Endodermal cell (in vitro differentiated cells): ENCODE measurements around the gene PSMG3. TPM values are rescaled to one million over a fixed set of nuclear protein-coding genes. Genes with fewer than 3 reads are reported as not detected.

Source experiments
- DNase-seq: peaks from one replicate; pipeline ENCODE4 v3.0.0-alpha.2; 2017
- H3K27ac ChIP-seq: 2 replicates; pipeline ENCODE4 v1.5.1; 2013; ENCODE audit warnings: mild to moderate bottlenecking, low read depth, low read length, moderate library complexity
- H3K27me3 ChIP-seq: 2 replicates; pipeline ENCODE4 v1.6.1; 2013; ENCODE audit warnings: mild to moderate bottlenecking, low read length, moderate library complexity; ENCODE audit not compliant: insufficient read depth, control insufficient read depth, poor library complexity, severe bottlenecking
- H3K36me3 ChIP-seq: 2 replicates; pipeline ENCODE4 v1.7.0; 2013; ENCODE audit warnings: mild to moderate bottlenecking, low read length, moderate library complexity; ENCODE audit not compliant: control insufficient read depth, insufficient read depth
- H3K4me1 ChIP-seq: one replicate; pipeline ENCODE4 v1.7.0; 2013; ENCODE audit warnings: low read length; ENCODE audit not compliant: control insufficient read depth, insufficient read depth
- H3K4me3 ChIP-seq: 2 replicates; pipeline ENCODE4 v1.5.1; 2013; ENCODE audit warnings: mild to moderate bottlenecking, low read length, moderate library complexity
- H3K9ac ChIP-seq: 2 replicates; pipeline ENCODE4 v1.6.1; 2013; ENCODE audit warnings: mild to moderate bottlenecking, low read length, moderate library complexity; ENCODE audit not compliant: poor library complexity, severe bottlenecking; ENCODE audit errors: extremely low read depth
- H3K9me3 ChIP-seq: 2 replicates; pipeline ENCODE4 v1.6.1; 2013; ENCODE audit warnings: mild to moderate bottlenecking, low read length, moderate library complexity; ENCODE audit not compliant: control insufficient read depth
- H3K27ac Mint-ChIP-seq: 2 replicates; pipeline ENCODE4 v1.8.0; 2020; ENCODE audit warnings: mixed read lengths
- H3K27me3 Mint-ChIP-seq: 2 replicates; pipeline ENCODE4 v1.8.0; 2021; ENCODE audit warnings: mild to moderate bottlenecking, mixed read lengths; ENCODE audit not compliant: insufficient read depth
- H3K36me3 Mint-ChIP-seq: 2 replicates; pipeline ENCODE4 v1.8.0; 2020; ENCODE audit warnings: low read depth, mixed read lengths
- H3K4me1 Mint-ChIP-seq: 2 replicates; pipeline ENCODE4 v1.8.0; 2020; ENCODE audit warnings: mixed read lengths
- H3K4me3 Mint-ChIP-seq: 2 replicates; pipeline ENCODE4 v1.8.0; 2020; ENCODE audit warnings: mild to moderate bottlenecking, moderate library complexity, mixed read lengths
- H3K9me3 Mint-ChIP-seq: 2 replicates; pipeline ENCODE4 v1.8.0; 2020; ENCODE audit warnings: mild to moderate bottlenecking, mixed read lengths
- WGBS, 2 experiments: methylation state at CpG; one replicate each; pipeline versions ENCODE4 v1.1.5 to v1.1.7; 2013; ENCODE audit warnings: missing lambda C conversion rate in 2 of 2, mixed read lengths in 1 of 2; ENCODE audit not compliant: insufficient coverage in 1 of 2, insufficient read length in 1 of 2; 5-methylcytosine and 5-hydroxymethylcytosine counted together
- total RNA-seq, 2 donors: library from RNA; stranded (reverse); fragmentation: NEBNext Ultra II Directional in 1 of 2; extraction: Animal tissue kit (Norgen Biotek cat#: 25700) in 1 of 2; gene quantifications; 2 replicates in 1 of 2; 3 replicates in 1 of 2; pipeline ENCODE4 v1.2.1, GENCODE V29; 2021
- TF ChIP-seq, protein P1 (sequence below): fragments of 200-600 bp; sonication (generic); conservative IDR thresholded peaks from 2 replicates; pipeline ENCODE4 v1.5.0; 2021; ENCODE audit warnings: antibody characterized with exemption, mild to moderate bottlenecking

The PSMG3 gene
- total RNA-seq, 2 donors from 2014 or later: 30.1 to 44.3 TPM

DNA sequence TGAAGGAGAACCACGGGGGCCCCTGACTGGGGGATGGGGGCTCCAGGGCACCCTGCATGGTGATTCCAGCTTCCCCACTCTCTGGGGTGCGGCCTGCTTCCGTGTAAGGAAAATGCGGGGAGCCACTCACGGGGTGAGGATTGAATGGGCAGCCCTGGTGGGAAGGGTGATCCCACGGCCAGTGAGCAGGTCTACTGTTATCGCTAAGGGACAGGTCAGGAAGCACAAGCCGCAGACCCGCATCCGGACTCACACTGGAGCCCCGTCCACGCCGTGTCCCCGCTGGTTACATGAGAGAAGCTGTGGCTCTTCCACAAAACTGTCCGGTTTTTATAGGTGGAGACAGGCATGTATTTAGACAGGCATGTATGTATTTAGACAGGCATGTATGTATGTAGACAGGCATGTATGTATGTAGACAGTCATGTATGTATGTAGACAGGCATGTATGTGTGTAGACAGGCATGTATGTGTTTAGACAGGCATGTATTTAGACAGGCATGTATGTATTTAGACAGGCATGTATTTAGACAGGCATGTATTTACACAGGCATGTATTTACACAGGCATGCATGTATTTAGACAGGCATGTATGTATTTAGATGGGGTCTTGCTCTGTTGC, 5.7 kb downstream of the PSMG3 start:
- TF ChIP-seq, protein P1, sequence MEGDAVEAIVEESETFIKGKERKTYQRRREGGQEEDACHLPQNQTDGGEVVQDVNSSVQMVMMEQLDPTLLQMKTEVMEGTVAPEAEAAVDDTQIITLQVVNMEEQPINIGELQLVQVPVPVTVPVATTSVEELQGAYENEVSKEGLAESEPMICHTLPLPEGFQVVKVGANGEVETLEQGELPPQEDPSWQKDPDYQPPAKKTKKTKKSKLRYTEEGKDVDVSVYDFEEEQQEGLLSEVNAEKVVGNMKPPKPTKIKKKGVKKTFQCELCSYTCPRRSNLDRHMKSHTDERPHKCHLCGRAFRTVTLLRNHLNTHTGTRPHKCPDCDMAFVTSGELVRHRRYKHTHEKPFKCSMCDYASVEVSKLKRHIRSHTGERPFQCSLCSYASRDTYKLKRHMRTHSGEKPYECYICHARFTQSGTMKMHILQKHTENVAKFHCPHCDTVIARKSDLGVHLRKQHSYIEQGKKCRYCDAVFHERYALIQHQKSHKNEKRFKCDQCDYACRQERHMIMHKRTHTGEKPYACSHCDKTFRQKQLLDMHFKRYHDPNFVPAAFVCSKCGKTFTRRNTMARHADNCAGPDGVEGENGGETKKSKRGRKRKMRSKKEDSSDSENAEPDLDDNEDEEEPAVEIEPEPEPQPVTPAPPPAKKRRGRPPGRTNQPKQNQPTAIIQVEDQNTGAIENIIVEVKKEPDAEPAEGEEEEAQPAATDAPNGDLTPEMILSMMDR: no peak

DNA sequence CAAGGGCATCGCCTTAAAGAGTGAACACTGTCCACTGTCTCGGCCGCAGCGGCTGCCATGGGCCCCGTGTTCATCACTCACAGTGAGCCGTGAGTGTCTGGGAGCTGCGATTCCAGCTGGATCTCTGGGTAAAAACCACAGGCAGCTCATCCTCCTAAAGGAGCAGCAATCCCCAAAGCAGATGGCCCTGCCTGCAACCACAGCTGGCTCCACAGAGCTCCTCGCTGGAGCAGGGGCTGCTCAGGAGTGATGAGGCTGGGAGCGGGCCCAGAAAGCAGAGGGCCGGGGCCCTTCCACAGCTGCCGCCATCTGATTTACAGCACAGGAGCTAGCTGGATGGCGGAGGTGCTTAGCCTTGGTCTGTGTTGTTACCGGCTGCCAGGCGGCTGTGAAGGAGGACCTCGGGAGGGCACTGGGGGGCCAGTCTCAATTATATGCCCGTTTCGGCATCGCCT, 7.2 kb downstream of the PSMG3 start:
- DNase-seq: no peak
- Histone ChIP-seq H3K27me3 (no peaks in the 10 kb centered on the region), H3K9ac (no peak overlapping the region), H3K4me3 (no peak overlapping the region), H3K4me1 (no peaks in the 10 kb centered on the region), H3K27ac (peak overlapping the region; percentile 53), H3K9me3 (no peaks in the 10 kb centered on the region), H3K36me3 (no peaks in the 10 kb centered on the region)
- Mint-ChIP-seq H3K4me3 (no peak overlapping the region), H3K4me1 (peaks cover 4% of the 10 kb centered on the region), H3K27me3 (no peaks in the 10 kb centered on the region), H3K36me3 (peaks cover 16% of the 10 kb centered on the region), H3K27ac (no peak overlapping the region), H3K9me3 (no peaks in the 10 kb centered on the region)
- TF ChIP-seq, protein P1: no peak
- WGBS, 2 experiments: 86 to 88% methylated on average over 17 to 18 of the region's 18 CpGs

More for the DNA sequence above, 5.7 kb downstream of the PSMG3 start:
- Mint-ChIP-seq H3K27ac (no peak overlapping the region), H3K4me3 (no peak overlapping the region), H3K4me1 (peaks cover 12% of the 10 kb centered on the region), H3K27me3 (no peaks in the 10 kb centered on the region), H3K36me3 (peaks cover 21% of the 10 kb centered on the region), H3K9me3 (no peaks in the 10 kb centered on the region)
- Histone ChIP-seq H3K27me3 (no peaks in the 10 kb centered on the region), H3K9ac (no peak overlapping the region), H3K9me3 (no peaks in the 10 kb centered on the region), H3K36me3 (no peaks in the 10 kb centered on the region), H3K4me1 (no peaks in the 10 kb centered on the region), H3K4me3 (no peak overlapping the region), H3K27ac (no peak overlapping the region)
- no peak for DNase-seq
- WGBS, 2 experiments: 95 to 96% methylated on average over 15 of the region's 15 CpGs

DNA sequence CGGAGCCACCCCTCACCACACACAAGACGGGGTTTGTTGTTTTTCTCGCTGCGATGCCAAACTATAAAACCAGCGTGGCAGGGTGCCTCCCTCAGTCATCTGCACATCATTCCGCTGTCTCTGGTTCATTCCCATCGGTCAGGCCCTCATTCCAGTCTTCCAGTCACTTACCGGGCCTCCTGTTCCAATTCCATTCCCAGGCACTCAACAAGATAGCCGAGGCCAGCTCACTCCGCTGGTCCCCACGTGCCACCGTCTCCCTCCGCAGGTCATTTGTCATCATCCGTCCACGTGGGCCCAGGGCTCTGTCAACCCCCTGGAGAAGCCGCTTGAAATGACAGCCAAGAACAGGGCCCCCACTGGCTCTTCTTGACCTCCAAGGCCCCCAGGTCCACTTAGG, 7.7 kb downstream of the PSMG3 start:
- no peak for DNase-seq
- Histone ChIP-seq H3K4me1 (no peaks in the 10 kb centered on the region), H3K4me3 (no peak overlapping the region), H3K27me3 (no peaks in the 10 kb centered on the region), H3K36me3 (no peaks in the 10 kb centered on the region), H3K9me3 (no peaks in the 10 kb centered on the region), H3K27ac (peak overlapping the region; percentile 53), H3K9ac (no peak overlapping the region)
- TF ChIP-seq, protein P1: no peak
- Mint-ChIP-seq H3K27ac (no peak overlapping the region), H3K36me3 (peaks cover 10% of the 10 kb centered on the region), H3K4me1 (peaks cover under 1% of the 10 kb centered on the region), H3K4me3 (no peak overlapping the region), H3K27me3 (no peaks in the 10 kb centered on the region), H3K9me3 (no peaks in the 10 kb centered on the region)
- 84 to 90% methylated on average over 7 to 16 of the region's 16 CpGs for WGBS, 2 experiments
